HAP-1 (cell line): ENCODE data around the gene CCNQ.

Experiments used
- DNase-seq, 2 experiments: peaks; one replicate each; pipeline ENCODE4 v3.0.0-alpha.2; 2016 to 2020; ENCODE audit warnings: low spot score in 2 of 2
- H3K27me3 ChIP-seq: fragments of 250-450 bp; sonication (Bioruptor Pico); 2 replicates; pipeline ENCODE4 v1.5.1; 2020; ENCODE audit warnings: low read depth, mild to moderate bottlenecking, moderate library complexity
- H3K36me3 ChIP-seq: fragments of 250-450 bp; sonication (Bioruptor Pico); replicated peaks from 2 replicates; pipeline ENCODE4 v1.5.1; 2020; ENCODE audit warnings: mild to moderate bottlenecking
- H3K4me1 ChIP-seq: fragments of 250-450 bp; sonication (Bioruptor Pico); 2 replicates; pipeline ENCODE4 v1.5.1; 2020; ENCODE audit warnings: mild to moderate bottlenecking
- H3K4me3 ChIP-seq: fragments of 250-450 bp; sonication (Bioruptor Pico); 2 replicates; pipeline ENCODE4 v1.5.1; 2020; ENCODE audit warnings: mild to moderate bottlenecking, moderate library complexity
- H3K9me3 ChIP-seq: fragments of 250-450 bp; sonication (Bioruptor Pico); 2 replicates; pipeline ENCODE4 v1.5.1; 2020; ENCODE audit warnings: mild to moderate bottlenecking, moderate library complexity
- in situ Hi-C: fragments of 300-500 bp; cut with MboI; formaldehyde crosslinking; loops from 3 replicates; pipeline ENCODE4 v1.14.3; 2020; ENCODE audit warnings: low sequenced_read_pairs, inconsistent platforms, mixed read lengths

Gene CCNQ

GRCh38 chrX:153576239-153576870 lies 22.6 kb downstream of the CCNQ start:
- H3K9me3 ChIP-seq, result no peaks in the 10 kb centered on the region
- no peak overlapping the region for H3K4me3 ChIP-seq
- in situ Hi-C loops, result no loop called here
- DNase-seq, result no peak
- no peaks in the 10 kb centered on the region for H3K27me3 ChIP-seq
- H3K36me3 ChIP-seq, result no peaks in the 10 kb centered on the region
- H3K4me1 ChIP-seq, result no peaks in the 10 kb centered on the region

DNA sequence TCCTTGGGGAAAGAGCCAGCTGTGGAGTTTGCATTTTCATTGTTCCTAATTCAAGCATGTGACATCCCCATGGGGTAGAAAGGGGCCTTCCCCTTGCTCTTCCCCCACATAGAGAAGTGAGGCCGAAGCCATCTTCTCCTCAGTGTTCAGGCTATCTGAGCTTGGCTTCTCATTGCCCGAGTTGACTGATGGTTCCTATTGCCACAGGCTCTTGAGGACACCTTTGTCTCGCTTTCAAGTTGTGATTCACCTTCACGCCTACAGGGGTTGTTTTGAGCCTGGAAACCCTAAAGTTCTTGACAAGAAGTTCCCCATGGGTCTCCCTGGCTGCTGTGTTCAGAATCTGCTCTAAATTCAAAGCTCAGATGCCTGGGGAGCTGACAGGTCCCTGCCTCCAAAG lies 25.0 kb downstream of the CCNQ start:
- Histone ChIP-seq H3K27me3 (no peaks in the 10 kb centered on the region), H3K4me1 (no peaks in the 10 kb centered on the region), H3K4me3 (no peak overlapping the region), H3K9me3 (no peaks in the 10 kb centered on the region), H3K36me3 (no peaks in the 10 kb centered on the region)
- in situ Hi-C loops, result no loop called here
- no peak for DNase-seq

DNA sequence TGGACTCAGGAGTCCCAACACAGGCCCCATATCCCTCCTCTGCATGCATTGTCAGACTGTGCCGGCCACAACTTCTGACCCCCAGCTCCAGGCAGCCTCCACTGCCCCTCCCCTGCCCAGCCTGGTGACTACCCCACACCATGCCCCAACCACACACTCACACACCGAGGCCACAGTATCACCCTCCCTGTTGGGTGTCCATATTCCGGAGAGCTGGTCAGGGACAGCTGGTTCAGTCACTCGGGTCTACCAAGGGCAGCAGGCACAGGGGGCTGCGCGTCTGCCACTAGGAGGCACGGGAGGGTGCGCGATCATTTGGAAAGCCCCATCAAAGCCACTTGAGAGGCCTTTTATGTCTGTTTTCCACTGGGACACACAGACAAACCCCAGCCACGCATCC lies 26.3 kb downstream of the CCNQ start:
- in situ Hi-C loops, result no loop called here
- no peak for DNase-seq
- Histone ChIP-seq H3K4me1 (no peaks in the 10 kb centered on the region), H3K36me3 (no peaks in the 10 kb centered on the region), H3K27me3 (no peaks in the 10 kb centered on the region; the same call in 1 of the 2 replicates), H3K4me3 (no peak overlapping the region), H3K9me3 (no peaks in the 10 kb centered on the region)

DNA sequence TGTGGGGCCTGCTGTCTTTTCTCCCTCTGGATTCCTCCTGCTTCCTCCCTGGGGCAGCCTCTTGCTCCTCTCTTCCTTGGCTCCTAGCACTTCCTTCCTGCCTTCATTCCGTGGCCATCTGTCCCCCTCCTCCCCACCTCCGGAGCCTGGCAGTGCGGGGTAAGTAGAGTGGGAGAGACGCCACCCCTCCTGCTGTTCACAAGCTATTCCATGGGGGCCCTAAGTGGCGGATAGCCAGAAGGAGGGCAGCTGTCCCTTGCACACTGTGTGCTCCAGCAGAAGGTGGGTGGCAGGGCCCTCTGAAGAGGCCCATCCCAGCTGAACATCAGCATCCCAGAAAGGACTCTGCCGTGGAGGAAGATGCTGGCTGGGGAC lies 27.4 kb downstream of the CCNQ start:
- Histone ChIP-seq H3K36me3 (no peaks in the 10 kb centered on the region), H3K27me3 (no peaks in the 10 kb centered on the region; the same call in 1 of the 2 replicates), H3K4me3 (no peak overlapping the region), H3K9me3 (no peaks in the 10 kb centered on the region), H3K4me1 (no peaks in the 10 kb centered on the region)
- in situ Hi-C loops, result no loop called here
- DNase-seq, result no peak

GRCh38 chrX:153569475-153569874 lies 29.5 kb downstream of the CCNQ start:
- no peaks in the 10 kb centered on the region for H3K9me3 ChIP-seq

DNA sequence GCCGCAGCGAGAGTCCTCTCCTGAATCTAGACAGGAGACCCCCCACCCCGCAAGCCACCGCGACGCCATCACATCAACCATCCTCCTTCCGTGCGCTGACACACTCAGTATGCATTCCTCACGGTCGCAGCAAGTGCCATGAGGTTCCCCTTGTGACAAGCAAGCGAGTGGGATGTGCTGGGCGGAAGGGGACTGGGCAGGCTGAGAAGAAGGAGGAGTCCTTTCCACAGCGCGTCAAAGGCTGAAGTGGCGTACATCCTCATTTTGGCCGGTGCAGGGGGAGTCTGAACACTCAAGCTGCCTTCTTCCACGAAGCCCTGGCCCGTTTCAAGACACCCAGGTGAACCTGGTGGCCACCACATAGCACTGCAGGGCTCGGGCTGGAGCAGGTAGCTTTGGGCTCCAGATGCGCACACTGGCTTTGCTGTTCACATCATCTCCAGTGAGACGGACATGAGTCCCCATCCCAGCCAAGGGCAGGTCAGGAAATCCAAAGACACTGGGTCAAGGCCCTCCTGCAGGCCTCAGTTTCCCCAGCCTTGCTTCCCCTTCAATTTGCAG lies 30.4 kb downstream of the CCNQ start:
- no peaks in the 10 kb centered on the region for H3K9me3 ChIP-seq
- H3K4me3 ChIP-seq, result no peak overlapping the region
- no peak for DNase-seq
- in situ Hi-C loops, result no loop called here
- no peaks in the 10 kb centered on the region; the same call in 1 of the 2 replicates for H3K27me3 ChIP-seq
- H3K4me1 ChIP-seq, result no peaks in the 10 kb centered on the region
- no peaks in the 10 kb centered on the region for H3K36me3 ChIP-seq

More at GRCh38 chrX:153569475-153569874, 29.5 kb downstream of the CCNQ start:
- H3K36me3 ChIP-seq, result no peaks in the 10 kb centered on the region
- in situ Hi-C loops, result no loop called here
- H3K4me1 ChIP-seq, result no peaks in the 10 kb centered on the region
- H3K27me3 ChIP-seq, result no peaks in the 10 kb centered on the region; the same call in 1 of the 2 replicates
- no peak for DNase-seq
- H3K4me3 ChIP-seq, result no peak overlapping the region

DNA sequence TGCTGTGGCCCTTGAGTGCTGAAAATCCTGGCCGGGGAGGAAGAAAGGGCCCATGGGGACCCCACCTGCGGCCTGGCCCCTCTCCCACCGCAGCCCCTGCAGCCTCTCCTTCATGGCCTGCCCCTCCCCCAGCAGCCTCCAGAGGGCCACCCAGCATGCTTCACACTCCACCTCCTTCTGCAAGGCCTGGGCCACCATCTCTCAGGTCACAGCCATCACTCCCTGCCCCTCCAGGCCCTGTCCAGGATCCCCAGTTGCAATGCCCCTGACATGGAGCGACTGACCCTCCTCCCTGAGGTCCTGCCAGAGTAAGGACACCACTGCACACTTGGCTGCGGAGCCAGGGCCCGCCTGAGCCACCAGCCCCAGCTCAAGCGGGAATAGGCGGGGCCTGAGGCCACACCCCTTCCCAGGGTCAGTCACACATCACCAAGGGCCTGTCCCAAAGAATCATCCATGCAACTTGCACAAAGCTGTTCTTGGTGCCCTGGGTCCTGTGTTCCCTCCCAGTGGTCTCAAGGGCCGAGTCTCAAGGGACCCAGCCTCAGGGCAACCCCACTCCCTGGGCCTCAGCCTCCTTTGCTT lies 32.9 kb downstream of the CCNQ start:
- DNase-seq, result peak in 1 of 2 experiments; percentile 52
- Histone ChIP-seq H3K4me3 (no peak overlapping the region), H3K27me3 (no peaks in the 10 kb centered on the region; the same call in 1 of the 2 replicates), H3K9me3 (no peaks in the 10 kb centered on the region), H3K4me1 (no peaks in the 10 kb centered on the region), H3K36me3 (no peaks in the 10 kb centered on the region)
- in situ Hi-C loops, result no loop called here

- H3K4me3 ChIP-seq, result no peak overlapping the region
- no peak for DNase-seq
- in situ Hi-C loops, result no loop called here
- H3K36me3 ChIP-seq, result no peaks in the 10 kb centered on the region
- H3K9me3 ChIP-seq, result no peaks in the 10 kb centered on the region
- H3K27me3 ChIP-seq, result no peaks in the 10 kb centered on the region; the same call in 1 of the 2 replicates
- no peaks in the 10 kb centered on the region for H3K4me1 ChIP-seq
These were observed 34.8 kb downstream of the CCNQ start for GRCh38 chrX:153564047-153564606.

- Histone ChIP-seq H3K9me3 (no peaks in the 10 kb centered on the region), H3K4me1 (no peaks in the 10 kb centered on the region), H3K36me3 (no peaks in the 10 kb centered on the region), H3K27me3 (no peaks in the 10 kb centered on the region), H3K4me3 (no peak overlapping the region)
- in situ Hi-C loops, result no loop called here
- no peak for DNase-seq
These were observed 36.4 kb downstream of the CCNQ start for GRCh38 chrX:153562546-153562945.

GRCh38 chrX:153561337-153561736 lies 37.6 kb downstream of the CCNQ start:
- DNase-seq, result no peak
- Histone ChIP-seq H3K27me3 (no peaks in the 10 kb centered on the region), H3K4me1 (no peaks in the 10 kb centered on the region), H3K9me3 (no peaks in the 10 kb centered on the region), H3K36me3 (no peaks in the 10 kb centered on the region), H3K4me3 (no peak overlapping the region)
- in situ Hi-C loops, result no loop called here

DNA sequence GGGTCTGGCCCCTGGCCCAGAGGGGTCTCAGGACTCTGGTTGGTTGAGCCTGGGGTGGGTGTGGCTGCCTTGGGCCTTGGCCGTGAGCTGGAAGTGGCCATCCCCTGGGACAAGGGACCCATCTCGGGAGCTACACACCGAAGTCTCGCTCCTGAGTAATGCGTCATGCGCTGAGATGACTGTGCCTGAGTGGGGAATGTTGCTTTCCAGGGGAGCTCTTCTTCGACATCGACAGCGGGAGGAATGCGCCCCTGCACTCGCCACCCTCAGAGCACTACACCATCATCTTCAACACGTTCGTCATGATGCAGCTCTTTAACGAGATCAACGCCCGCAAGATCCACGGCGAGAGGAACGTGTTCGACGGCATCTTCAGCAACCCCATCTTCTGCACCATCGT lies 38.5 kb downstream of the CCNQ start:
- Histone ChIP-seq H3K9me3 (no peaks in the 10 kb centered on the region), H3K4me1 (no peaks in the 10 kb centered on the region), H3K4me3 (no peak overlapping the region), H3K36me3 (no peaks in the 10 kb centered on the region), H3K27me3 (no peaks in the 10 kb centered on the region)
- no peak for DNase-seq
- in situ Hi-C loops, result no loop called here

- Histone ChIP-seq H3K27me3 (no peaks in the 10 kb centered on the region), H3K4me1 (no peaks in the 10 kb centered on the region), H3K36me3 (no peaks in the 10 kb centered on the region), H3K9me3 (no peaks in the 10 kb centered on the region), H3K4me3 (no peak overlapping the region)
- in situ Hi-C loops, result no loop called here
- no peak for DNase-seq
These were observed 38.9 kb downstream of the CCNQ start for GRCh38 chrX:153560000-153560399.

- DNase-seq, result no peak
- Histone ChIP-seq H3K4me3 (no peak overlapping the region), H3K36me3 (no peaks in the 10 kb centered on the region), H3K4me1 (no peaks in the 10 kb centered on the region), H3K27me3 (no peaks in the 10 kb centered on the region), H3K9me3 (no peaks in the 10 kb centered on the region)
- in situ Hi-C loops, result no loop called here
These were observed 41.2 kb downstream of the CCNQ start for GRCh38 chrX:153557618-153558355.

- Histone ChIP-seq H3K36me3 (no peaks in the 10 kb centered on the region), H3K4me3 (no peak overlapping the region), H3K9me3 (no peaks in the 10 kb centered on the region), H3K27me3 (no peaks in the 10 kb centered on the region), H3K4me1 (no peaks in the 10 kb centered on the region)
- no peak for DNase-seq
- in situ Hi-C loops, result no loop called here
These were observed 42.2 kb downstream of the CCNQ start for GRCh38 chrX:153556767-153557166.
